ENCODE measurements around the gene OMP.

Gene OMP

DNA sequence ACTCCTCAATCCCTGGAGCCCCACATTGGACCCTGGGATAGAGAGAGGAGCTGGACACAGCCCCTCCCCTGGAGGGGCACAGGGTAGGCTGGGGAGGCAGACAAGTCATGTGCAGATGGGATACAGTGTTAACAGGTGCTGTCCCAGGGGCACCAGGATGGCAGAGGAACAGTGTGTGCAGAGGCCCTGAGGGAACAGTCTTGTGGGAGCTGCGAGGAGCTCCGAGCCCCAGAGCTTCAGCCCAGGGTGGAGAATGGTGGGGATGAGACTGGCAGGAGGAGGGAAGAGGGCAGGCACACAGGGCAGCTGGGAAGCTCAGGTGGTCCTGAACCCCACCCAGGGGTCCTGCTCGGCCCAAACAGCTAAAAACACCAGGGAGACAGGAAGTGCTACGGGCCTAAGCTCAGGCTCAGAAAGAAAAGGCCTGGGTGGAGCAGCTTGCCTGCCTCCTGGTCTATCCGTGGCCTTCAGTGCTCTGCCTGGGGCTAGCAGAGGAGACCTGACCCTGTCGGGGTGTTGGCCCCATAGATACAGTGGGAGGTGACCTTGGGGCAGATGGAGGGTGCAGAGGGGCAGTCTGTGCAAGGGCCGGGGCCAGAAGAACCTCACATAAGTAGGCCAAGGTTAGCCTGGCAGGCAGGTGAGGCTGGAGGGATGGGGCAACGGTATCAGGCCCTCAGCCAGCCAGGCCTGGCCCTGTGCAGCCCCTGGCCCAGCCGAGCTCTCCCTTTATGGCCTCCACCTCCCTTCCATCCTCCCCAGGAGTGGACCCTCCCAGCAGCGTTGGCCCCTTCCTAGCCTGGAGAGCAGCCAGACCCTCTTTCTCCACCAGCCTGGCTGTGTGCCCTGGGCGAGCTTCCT lies 20.4 kb upstream of the OMP start:
- FAIRE-seq: no peak
- TF ChIP-seq TAF1 (IDR thresholded peaks at IDR 0.05; ENCODE audit: borderline replicate concordance, low read depth, low read length) (no peak), POLR2A (IDR thresholded peaks at IDR 0.05; ENCODE audit: low read depth, low read length) (no peak), POLR2AphosphoS5 (IDR thresholded peaks at IDR 0.05; ENCODE audit: low read depth, low read length) (no peak)
- DNase-seq (ENCODE audit: insufficient read length): no peak

DNA sequence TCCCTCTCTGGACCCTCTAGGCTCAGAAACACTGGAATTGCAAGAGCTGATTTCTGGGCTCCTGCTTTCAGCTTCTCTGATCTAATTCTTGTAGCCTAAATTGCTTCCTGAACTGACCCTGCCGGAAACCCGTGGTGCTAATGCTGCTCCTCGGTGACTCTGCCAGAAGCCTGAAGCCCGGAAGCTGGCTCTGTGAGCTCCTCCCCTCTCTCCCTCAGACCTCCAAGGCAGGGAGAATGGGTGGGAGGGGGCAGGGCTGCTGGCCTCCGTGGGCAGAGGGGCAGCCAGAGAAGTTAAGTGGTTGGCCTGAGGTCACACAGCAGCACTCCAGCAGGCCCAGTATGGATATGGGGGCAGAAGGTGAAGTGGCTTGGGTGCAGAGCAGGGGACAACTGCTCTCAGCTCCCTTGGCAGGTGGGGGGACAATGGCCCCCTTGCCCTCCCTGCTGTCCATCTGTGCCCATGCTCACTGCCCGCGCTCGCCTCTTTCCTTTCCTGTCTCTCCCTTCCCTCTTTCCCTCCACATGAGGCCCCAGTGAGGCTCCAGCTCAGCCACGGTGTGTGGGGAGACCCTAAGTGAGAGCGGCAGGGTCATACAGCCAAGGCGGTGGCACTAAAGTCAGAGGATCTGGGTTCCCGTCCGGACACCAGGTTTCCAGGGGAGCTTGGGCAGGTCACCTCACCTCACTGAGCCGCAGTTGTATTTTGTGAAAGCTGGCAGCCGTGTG lies 19.6 kb upstream of the OMP start:
- no peak for TF ChIP-seq POLR2AphosphoS5 (IDR thresholded peaks at IDR 0.05; ENCODE audit: low read depth, low read length)
- DNase-seq (ENCODE audit: insufficient read length) (no peak), FAIRE-seq (no peak)

DNA sequence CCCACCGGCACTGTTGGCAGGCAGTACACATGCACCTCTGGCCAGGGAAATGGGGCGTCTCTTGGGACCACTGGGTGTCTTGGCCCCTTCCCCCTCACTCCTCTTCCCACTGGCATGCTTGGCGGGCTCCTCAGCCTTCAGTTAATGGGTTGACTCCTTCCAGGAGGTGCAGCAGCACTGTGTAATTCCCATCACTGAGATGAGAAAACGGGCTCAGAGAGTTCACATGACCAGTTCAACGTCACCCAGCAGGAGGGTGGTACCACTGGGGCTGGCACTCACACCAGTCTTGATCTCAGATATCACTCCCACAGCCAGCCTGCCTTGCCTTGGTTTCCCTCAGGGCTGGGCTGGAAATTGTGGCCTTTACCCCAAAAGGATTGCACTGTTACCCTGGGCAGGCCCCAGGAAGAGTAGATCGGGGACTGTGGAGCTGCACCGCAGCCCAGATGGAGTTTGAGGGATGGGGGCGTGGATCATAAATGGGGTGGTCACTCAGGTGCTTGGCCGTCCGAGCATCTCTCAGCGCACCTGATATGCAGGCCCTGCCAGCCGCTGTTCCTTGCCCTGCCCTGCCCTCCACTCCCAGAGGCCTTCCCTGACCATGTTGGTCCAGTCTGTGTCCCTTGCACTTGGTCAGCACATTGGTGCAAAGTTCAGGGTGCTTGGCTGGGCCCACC lies 18.9 kb upstream of the OMP start:
- TF ChIP-seq POLR2AphosphoS5 (IDR thresholded peaks at IDR 0.05; ENCODE audit: low read depth, low read length) (no peak), TAF1 (IDR thresholded peaks at IDR 0.05; ENCODE audit: borderline replicate concordance, low read depth, low read length) (no peak), POLR2A (IDR thresholded peaks at IDR 0.05; ENCODE audit: low read depth, low read length) (no peak)
- no peak for FAIRE-seq

DNA sequence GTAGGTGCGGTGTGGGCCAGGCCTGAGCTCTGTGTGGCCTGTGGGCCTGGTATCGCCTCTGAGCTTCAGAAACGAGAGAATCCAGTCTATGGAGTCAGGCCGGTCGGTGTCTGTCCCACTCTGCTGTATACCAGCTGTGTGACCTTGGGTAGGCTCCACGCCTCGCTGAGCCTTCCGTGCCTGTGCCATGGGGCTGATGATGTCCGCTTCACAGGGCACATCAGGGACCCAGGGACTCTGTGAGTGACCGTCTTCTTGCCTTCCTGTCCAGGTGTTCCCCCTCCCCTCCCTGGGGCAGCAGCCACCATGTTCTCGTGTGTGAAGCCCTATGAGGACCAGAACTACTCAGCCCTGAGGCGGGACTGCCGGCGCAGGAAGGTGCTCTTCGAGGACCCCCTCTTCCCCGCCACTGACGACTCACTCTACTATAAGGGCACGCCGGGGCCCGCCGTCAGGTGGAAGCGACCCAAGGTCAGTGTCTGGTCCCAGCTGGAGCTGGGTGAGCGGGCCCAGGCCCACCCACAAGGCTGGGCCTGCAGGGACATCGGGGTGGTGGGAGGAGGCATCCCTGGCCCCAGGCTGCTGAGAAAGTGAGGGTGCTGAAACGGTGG lies 18.0 kb upstream of the OMP start:
- FAIRE-seq (no peak), DNase-seq (ENCODE audit: insufficient read length) (no peak)
- no peak for TF ChIP-seq POLR2AphosphoS5 (IDR thresholded peaks at IDR 0.05; ENCODE audit: low read depth, low read length)
- TF ChIP-seq POLR2A (IDR thresholded peaks at IDR 0.05; ENCODE audit: low read depth, low read length): no peak
- no peak for TF ChIP-seq TAF1 (IDR thresholded peaks at IDR 0.05; ENCODE audit: borderline replicate concordance, low read depth, low read length)

More for the DNA sequence above, 18.9 kb upstream of the OMP start:
- no peak for DNase-seq (ENCODE audit: insufficient read length)

DNA sequence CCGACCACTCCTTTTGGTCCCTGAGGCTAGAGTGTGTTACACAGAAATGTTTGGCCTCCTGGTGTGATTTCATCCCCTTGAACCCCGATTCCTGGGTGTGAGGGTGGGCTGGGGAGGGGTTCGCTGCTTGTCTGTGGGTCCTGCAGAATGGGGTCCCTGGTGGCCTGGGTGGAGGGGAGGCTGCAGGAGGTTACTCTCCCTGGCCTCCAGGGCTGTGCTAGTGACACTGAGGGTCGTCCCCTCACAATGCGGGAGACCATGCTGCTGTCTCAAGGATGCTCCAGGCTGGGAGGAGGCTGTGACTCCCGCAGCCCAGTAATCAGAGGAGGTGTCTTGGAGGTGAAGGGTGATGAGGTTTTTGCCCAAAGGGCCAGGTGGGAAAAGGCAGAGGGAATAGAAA lies 17.0 kb upstream of the OMP start:
- FAIRE-seq (no peak), DNase-seq (ENCODE audit: insufficient read length) (no peak)
- TF ChIP-seq POLR2AphosphoS5 (IDR thresholded peaks at IDR 0.05; ENCODE audit: low read depth, low read length) (no peak), TAF1 (IDR thresholded peaks at IDR 0.05; ENCODE audit: borderline replicate concordance, low read depth, low read length) (no peak), POLR2A (IDR thresholded peaks at IDR 0.05; ENCODE audit: low read depth, low read length) (no peak)

DNA sequence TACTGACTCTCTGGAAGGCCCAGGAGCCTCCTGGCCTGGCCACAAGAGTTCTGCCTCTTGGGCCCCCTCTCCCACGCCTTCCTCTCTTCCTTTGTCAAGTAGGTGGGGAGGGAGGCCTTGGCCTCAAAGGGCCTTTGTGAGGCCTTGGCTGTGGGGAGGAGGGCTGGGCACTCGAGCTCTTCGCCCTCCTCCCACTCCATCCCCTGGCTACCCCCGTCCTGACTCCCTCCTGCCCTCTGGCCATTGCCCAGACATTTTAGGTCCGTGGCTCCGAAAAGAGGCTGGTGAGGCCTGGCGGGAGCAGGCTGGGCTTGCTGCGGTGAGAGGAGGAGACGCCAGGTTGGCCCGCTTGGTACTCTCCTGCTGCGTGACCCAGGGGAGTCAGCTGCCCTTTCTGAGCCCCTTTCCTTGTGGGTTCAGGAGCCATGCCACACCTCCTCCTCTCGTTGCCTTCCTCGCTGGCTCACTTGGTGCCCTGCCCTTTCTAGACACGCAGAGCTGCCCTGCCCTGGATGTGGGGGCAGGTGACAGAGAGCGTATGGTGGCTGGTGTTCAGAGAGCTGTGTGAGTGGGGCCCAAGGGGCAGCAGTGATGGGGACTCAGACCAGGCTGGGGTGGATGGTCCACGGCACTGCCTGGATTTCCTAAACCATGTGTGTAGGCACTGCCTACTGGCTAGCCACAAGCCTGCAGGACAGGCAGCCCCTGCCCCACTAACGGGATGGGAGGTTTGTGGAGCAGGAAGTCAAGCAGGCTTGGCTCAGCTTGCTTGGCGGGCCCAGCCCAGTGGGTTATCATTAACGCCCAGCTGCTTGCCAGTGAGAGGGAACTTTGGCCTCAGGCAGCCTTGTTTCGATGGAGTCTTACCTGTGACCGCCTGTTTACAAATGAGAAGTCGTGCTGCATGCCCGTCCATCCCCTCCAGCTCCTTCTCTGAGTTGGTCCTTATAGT lies 15.8 kb upstream of the OMP start:
- DNase-seq (ENCODE audit: insufficient read length) (no peak), FAIRE-seq (no peak)
- TF ChIP-seq POLR2A (IDR thresholded peaks at IDR 0.05; ENCODE audit: low read depth, low read length): no peak
- no peak for TF ChIP-seq POLR2AphosphoS5 (IDR thresholded peaks at IDR 0.05; ENCODE audit: low read depth, low read length)
- no peak for TF ChIP-seq TAF1 (IDR thresholded peaks at IDR 0.05; ENCODE audit: borderline replicate concordance, low read depth, low read length)

DNA sequence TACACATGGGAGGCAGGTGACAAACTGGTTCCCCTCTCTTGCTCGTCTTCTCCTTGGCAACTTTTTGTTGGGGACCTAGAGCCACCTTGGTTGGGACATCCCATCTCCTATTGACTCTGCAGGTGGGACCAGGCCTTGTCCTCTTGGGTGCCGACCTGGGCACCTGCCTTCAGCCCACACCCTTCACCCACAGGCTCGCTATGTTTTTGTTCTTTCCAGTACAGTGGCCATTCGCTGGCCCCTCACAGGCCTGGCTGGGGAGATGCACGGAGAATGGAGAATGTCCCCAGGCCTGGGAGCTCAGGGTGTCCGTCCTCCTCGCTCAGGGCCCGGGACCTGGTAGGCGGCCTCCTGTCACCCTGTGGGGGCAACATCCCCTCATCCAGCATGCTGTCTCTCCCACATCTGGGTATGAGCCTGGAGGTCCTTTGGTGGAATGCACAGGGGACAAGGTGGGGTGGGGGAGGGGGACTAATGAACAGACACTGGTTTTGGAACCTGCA lies 14.9 kb upstream of the OMP start:
- FAIRE-seq (no peak), DNase-seq (ENCODE audit: insufficient read length) (no peak)
- TF ChIP-seq POLR2AphosphoS5 (IDR thresholded peaks at IDR 0.05; ENCODE audit: low read depth, low read length) (no peak), POLR2A (IDR thresholded peaks at IDR 0.05; ENCODE audit: low read depth, low read length) (no peak), TAF1 (IDR thresholded peaks at IDR 0.05; ENCODE audit: borderline replicate concordance, low read depth, low read length) (no peak)

DNA sequence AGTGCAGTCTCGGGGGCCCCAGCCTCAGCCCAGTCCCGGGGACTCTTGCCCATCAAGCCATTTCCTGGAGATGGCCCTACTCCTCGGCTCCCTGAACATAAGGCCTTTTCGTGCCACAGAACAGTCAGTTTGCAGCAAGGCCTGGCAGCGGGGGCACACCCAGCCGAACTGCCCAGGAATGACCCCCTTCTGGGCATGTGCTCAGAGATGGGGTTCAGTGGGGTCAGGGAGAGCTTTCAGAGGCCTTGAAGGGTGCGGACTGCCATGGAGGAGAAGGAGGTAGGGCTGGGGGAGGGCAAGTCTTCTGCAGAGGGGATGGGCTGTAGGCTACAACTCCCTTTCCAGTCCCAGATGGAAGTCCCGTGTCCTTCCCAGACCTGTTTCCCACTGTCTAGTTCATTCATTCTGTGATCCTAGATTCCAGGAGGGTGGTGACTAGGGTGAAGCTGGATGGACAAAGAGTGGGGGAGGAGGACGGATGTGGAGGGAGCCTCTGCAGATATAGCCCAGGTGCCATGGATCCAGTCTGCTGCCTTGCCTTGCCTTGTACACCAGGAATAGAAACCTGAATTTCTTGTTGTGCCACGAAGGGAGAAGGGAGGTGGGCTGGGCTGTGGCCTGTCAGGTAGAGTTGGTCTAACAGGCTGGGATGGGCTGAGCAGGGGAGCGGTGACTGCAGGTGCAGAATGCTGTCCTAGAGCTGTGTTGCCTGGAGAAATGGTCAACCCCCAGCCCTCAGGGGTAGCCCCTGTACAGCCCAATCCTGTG lies 14.2 kb upstream of the OMP start:
- FAIRE-seq (no peak), DNase-seq (ENCODE audit: insufficient read length) (no peak)
- no peak for TF ChIP-seq POLR2AphosphoS5 (IDR thresholded peaks at IDR 0.05; ENCODE audit: low read depth, low read length)
- no peak for TF ChIP-seq POLR2A (IDR thresholded peaks at IDR 0.05; ENCODE audit: low read depth, low read length)
- no peak for TF ChIP-seq TAF1 (IDR thresholded peaks at IDR 0.05; ENCODE audit: borderline replicate concordance, low read depth, low read length)

DNA sequence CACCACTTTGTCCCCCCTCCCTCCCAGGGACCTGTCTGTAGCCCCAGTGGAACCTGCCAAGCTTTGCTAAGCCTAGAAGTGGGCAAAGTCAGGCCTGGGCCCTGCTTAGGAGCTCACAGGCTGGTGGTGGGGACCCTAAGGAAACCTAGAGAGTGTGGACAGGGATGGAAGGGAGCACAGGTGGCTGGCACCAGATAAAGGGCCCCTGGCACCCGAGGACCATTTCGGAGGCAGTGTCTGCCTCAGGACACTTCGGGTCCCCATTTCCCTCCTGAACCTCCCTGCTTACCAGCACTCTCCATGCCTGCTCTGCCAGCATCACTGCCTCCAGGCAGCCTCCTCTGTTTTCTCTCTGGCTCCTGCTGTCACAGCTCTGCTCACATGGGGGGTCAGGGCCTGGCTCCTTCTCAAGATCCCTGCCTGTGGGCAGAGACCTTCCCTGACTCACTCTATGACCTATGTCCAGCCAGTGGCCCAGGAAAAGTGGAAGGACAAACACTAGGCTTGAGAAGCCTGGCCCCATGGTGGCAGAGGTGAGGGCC lies 13.6 kb upstream of the OMP start:
- no peak for FAIRE-seq
- no peak for DNase-seq (ENCODE audit: insufficient read length)
- TF ChIP-seq POLR2AphosphoS5 (IDR thresholded peaks at IDR 0.05; ENCODE audit: low read depth, low read length): no peak
- TF ChIP-seq TAF1 (IDR thresholded peaks at IDR 0.05; ENCODE audit: borderline replicate concordance, low read depth, low read length): no peak
- no peak for TF ChIP-seq POLR2A (IDR thresholded peaks at IDR 0.05; ENCODE audit: low read depth, low read length)

All from GM12892 (cell line).